Smooth muscle cell (in vitro differentiated cells): ENCODE data around the gene ARL4D. TPM values are rescaled to one million over a fixed set of nuclear protein-coding genes. Genes with fewer than 3 reads are reported as not detected.
A peak's percentile ranks its signal among the peaks of the same experiment; 100 is the strongest.

ENCODE experiments used
- DNase-seq: peaks from one replicate; lab custom pipeline; 2025; ENCODE audit not compliant: unreplicated experiment; lab: John Stamatoyannopoulos, UW
- H2AFZ ChIP-seq: fragments of 200-600 bp; sonication (generic); 2 replicates; pipeline ENCODE4 v1.6.0; 2016; ENCODE audit warnings: antibody characterized with exemption, low read depth, mild to moderate bottlenecking
- H3F3A ChIP-seq: fragments of 200-600 bp; sonication (generic); 2 replicates; pipeline ENCODE4 v1.6.0; 2017; ENCODE audit warnings: antibody characterized with exemption, low read depth
- H3K27ac ChIP-seq: fragments of 200-600 bp; sonication (generic); 2 replicates; pipeline ENCODE4 v1.5.1; 2016; ENCODE audit warnings: low read depth, mild to moderate bottlenecking
- H3K27me3 ChIP-seq: fragments of 200-600 bp; sonication (generic); 2 replicates; pipeline ENCODE4 v1.6.1; 2016; ENCODE audit warnings: low read depth, mild to moderate bottlenecking
- H3K36me3 ChIP-seq: fragments of 200-600 bp; sonication (generic); 2 replicates; pipeline ENCODE4 v1.5.1; 2016; ENCODE audit warnings: low read depth
- H3K4me1 ChIP-seq: fragments of 200-600 bp; sonication (generic); 2 replicates; pipeline ENCODE4 v1.5.1; 2016; ENCODE audit warnings: low read depth
- H3K4me2 ChIP-seq: fragments of 200-600 bp; sonication (generic); 2 replicates; pipeline ENCODE4 v1.6.0; 2016; ENCODE audit warnings: mild to moderate bottlenecking
- H3K4me3 ChIP-seq: fragments of 200-600 bp; sonication (generic); 2 replicates; pipeline ENCODE4 v1.5.1; 2016; ENCODE audit warnings: mild to moderate bottlenecking
- H3K79me2 ChIP-seq: fragments of 200-600 bp; sonication (generic); 2 replicates; pipeline ENCODE4 v1.6.0; 2016; ENCODE audit warnings: low read depth, mild to moderate bottlenecking
- H3K9ac ChIP-seq: fragments of 200-600 bp; sonication (generic); 2 replicates; pipeline ENCODE4 v1.6.0; 2016; ENCODE audit warnings: low read depth
- H3K9me3 ChIP-seq: fragments of 200-600 bp; sonication (generic); replicated peaks from 2 replicates; pipeline ENCODE4 v1.5.1; 2016; ENCODE audit warnings: low read depth
- H4K20me1 ChIP-seq: fragments of 200-600 bp; sonication (generic); 2 replicates; pipeline ENCODE4 v1.6.0; 2016; ENCODE audit warnings: low read depth
- CTCF ChIP-seq: fragments of 200-600 bp; sonication (generic); IDR thresholded peaks from 2 replicates; pipeline ENCODE4 v1.5.1; 2017; ENCODE audit warnings: borderline replicate concordance, mild to moderate bottlenecking, antibody characterized with exemption; ENCODE audit not compliant: insufficient read depth, poor library complexity, severe bottlenecking
- WGBS: methylation state at CpG from one replicate; pipeline ENCODE4 v1.1.7; 2016; ENCODE audit warnings: low lambda C conversion rate; 5-methylcytosine and 5-hydroxymethylcytosine counted together
- polyA plus RNA-seq: library from polyadenylated mRNA; unstranded; fragments of >200 nt; fragmentation: Nextera tagmentation; extraction: Ambion mirVana; gene quantifications from 2 replicates; pipeline ENCODE4 v1.2.1, GENCODE V29; 2016
- total RNA-seq: library from RNA; depleted of rRNA; stranded (reverse); fragments of >200 nt; gene quantifications from 2 replicates; pipeline ENCODE4 v1.2.3, GENCODE V29; 2014

The ARL4D gene
- total and polyA plus RNA-seq, 2 experiments from 2014 or later: 9.9 to 25.9 TPM

- 95% methylated on average over 5 of the region's 5 CpGs for WGBS
- Histone ChIP-seq H3K4me3 (no peak overlapping the region), H4K20me1 (peaks cover 36% of the 10 kb centered on the region), H3K27me3 (no peaks in the 10 kb centered on the region), H3K79me2 (no peaks in the 10 kb centered on the region), H3K4me2 (no peak overlapping the region), H3K27ac (no peak overlapping the region), H2AFZ (no peak overlapping the region), H3F3A (no peaks in the 10 kb centered on the region), H3K9ac (no peak overlapping the region), H3K36me3 (no peaks in the 10 kb centered on the region), H3K4me1 (no peaks in the 10 kb centered on the region), H3K9me3 (no peaks in the 10 kb centered on the region)
- no peak for TF ChIP-seq CTCF
- DNase-seq: no peak
Observed at GRCh38 chr17:43356450-43356849, 42.3 kb upstream of the ARL4D start.

- no peak for TF ChIP-seq CTCF
- no peaks in the 10 kb centered on the region for H3K79me2 ChIP-seq
- H3K4me3 ChIP-seq: no peak overlapping the region
- DNase-seq: no peak
- WGBS: 78% methylated on average over 4 of the region's 4 CpGs
- no peaks in the 10 kb centered on the region for H3K36me3 ChIP-seq
- no peak overlapping the region for H3K27ac ChIP-seq
- H3K27me3 ChIP-seq: no peaks in the 10 kb centered on the region
- H3K4me1 ChIP-seq: peaks cover under 1% of the 10 kb centered on the region
- H3K4me2 ChIP-seq: no peak overlapping the region
- no peaks in the 10 kb centered on the region for H3K9me3 ChIP-seq
- H3F3A ChIP-seq: no peaks in the 10 kb centered on the region
- no peak overlapping the region for H2AFZ ChIP-seq
- H4K20me1 ChIP-seq: peaks cover 36% of the 10 kb centered on the region
- H3K9ac ChIP-seq: no peak overlapping the region
Observed at GRCh38 chr17:43356999-43357398, 41.8 kb upstream of the ARL4D start.

GRCh38 chr17:43359469-43360110, 39.2 kb upstream of the ARL4D start:
- no peaks in the 10 kb centered on the region for H3F3A ChIP-seq
- H3K79me2 ChIP-seq: no peaks in the 10 kb centered on the region
- H4K20me1 ChIP-seq: peaks cover 20% of the 10 kb centered on the region
- H2AFZ ChIP-seq: no peak overlapping the region
- peak overlapping the region; percentile 79 for H3K4me2 ChIP-seq
- H3K27ac ChIP-seq: peak overlapping the region; percentile 96
- TF ChIP-seq CTCF: no peak
- H3K4me1 ChIP-seq: peaks cover 4% of the 10 kb centered on the region
- H3K27me3 ChIP-seq: no peaks in the 10 kb centered on the region
- H3K36me3 ChIP-seq: no peaks in the 10 kb centered on the region
- 85% methylated on average over 17 of the region's 17 CpGs for WGBS
- peak overlapping the region; percentile 48 for H3K4me3 ChIP-seq
- no peaks in the 10 kb centered on the region for H3K9me3 ChIP-seq
- no peak for DNase-seq
- H3K9ac ChIP-seq: peak overlapping the region; percentile 80

GRCh38 chr17:43360376-43360738, 38.4 kb upstream of the ARL4D start:
- Histone ChIP-seq H3K9ac (peak overlapping the region; percentile 80), H3K4me3 (peak overlapping the region; percentile 48)
- no peak for DNase-seq

More at GRCh38 chr17:43360376-43360738, 38.4 kb upstream of the ARL4D start:
- peak overlapping the region; percentile 96 for H3K27ac ChIP-seq
- H4K20me1 ChIP-seq: peaks cover 20% of the 10 kb centered on the region
- H3K36me3 ChIP-seq: no peaks in the 10 kb centered on the region
- H3K4me1 ChIP-seq: peaks cover 4% of the 10 kb centered on the region
- H3K9me3 ChIP-seq: no peaks in the 10 kb centered on the region
- H3K27me3 ChIP-seq: no peaks in the 10 kb centered on the region
- H3K4me2 ChIP-seq: peak overlapping the region; percentile 79
- 42% methylated on average over 18 of the region's 18 CpGs for WGBS
- TF ChIP-seq CTCF: no peak
- H2AFZ ChIP-seq: no peak overlapping the region
- no peaks in the 10 kb centered on the region for H3F3A ChIP-seq
- H3K79me2 ChIP-seq: no peaks in the 10 kb centered on the region
